GM06990 (cell line): ENCODE measurements around the gene TNIK.

Experiments
- DNase-seq: peaks from one replicate; pipeline ENCODE4 v3.0.0-alpha.2; 2011; ENCODE audit not compliant: insufficient read length; ENCODE audit errors: extremely low read depth
- H3K27me3 ChIP-seq: replicated peaks from 2 replicates; pipeline ENCODE4 v1.6.0; 2011; ENCODE audit warnings: low read length; ENCODE audit not compliant: control insufficient read depth, insufficient read depth
- H3K36me3 ChIP-seq: 2 replicates; pipeline ENCODE4 v1.5.1; 2011; ENCODE audit warnings: low read length; ENCODE audit not compliant: control insufficient read depth, insufficient read depth
- H3K4me3 ChIP-seq: replicated peaks from 2 replicates; pipeline ENCODE4 v1.5.1; 2011; ENCODE audit warnings: low read depth, mild to moderate bottlenecking, control low read depth, low read length
- CTCF ChIP-seq: IDR thresholded peaks from 2 replicates; pipeline ENCODE4 v1.5.1; 2011; ENCODE audit warnings: low read length, control low read depth, mild to moderate bottlenecking, inconsistent platforms; ENCODE audit not compliant: insufficient read depth, poor library complexity, severe bottlenecking

TNIK gene

GRCh38 chr3:171099911-171100310 is 360.3 kb downstream of the TNIK start:
- no peak for DNase-seq
- no peaks in the 10 kb centered on the region for H3K27me3 ChIP-seq
- H3K4me3 ChIP-seq, result no peak overlapping the region
- TF ChIP-seq CTCF, result no peak
- H3K36me3 ChIP-seq, result peaks cover 6% of the 10 kb centered on the region

GRCh38 chr3:171095063-171095462 is 365.1 kb downstream of the TNIK start:
- Histone ChIP-seq H3K27me3 (no peaks in the 10 kb centered on the region), H3K36me3 (peaks cover 8% of the 10 kb centered on the region), H3K4me3 (no peak overlapping the region)
- no peak for DNase-seq
- TF ChIP-seq CTCF, result no peak

GRCh38 chr3:171094411-171094810 is 365.8 kb downstream of the TNIK start:
- Histone ChIP-seq H3K4me3 (no peak overlapping the region), H3K27me3 (no peaks in the 10 kb centered on the region), H3K36me3 (peaks cover 9% of the 10 kb centered on the region)
- no peak for TF ChIP-seq CTCF
- DNase-seq, result no peak

- Histone ChIP-seq H3K4me3 (no peak overlapping the region), H3K36me3 (peaks cover 13% of the 10 kb centered on the region), H3K27me3 (no peaks in the 10 kb centered on the region)
- no peak for DNase-seq
- TF ChIP-seq CTCF, result no peak
Measured at GRCh38 chr3:171093462-171093861, 366.7 kb downstream of the TNIK start.

DNA sequence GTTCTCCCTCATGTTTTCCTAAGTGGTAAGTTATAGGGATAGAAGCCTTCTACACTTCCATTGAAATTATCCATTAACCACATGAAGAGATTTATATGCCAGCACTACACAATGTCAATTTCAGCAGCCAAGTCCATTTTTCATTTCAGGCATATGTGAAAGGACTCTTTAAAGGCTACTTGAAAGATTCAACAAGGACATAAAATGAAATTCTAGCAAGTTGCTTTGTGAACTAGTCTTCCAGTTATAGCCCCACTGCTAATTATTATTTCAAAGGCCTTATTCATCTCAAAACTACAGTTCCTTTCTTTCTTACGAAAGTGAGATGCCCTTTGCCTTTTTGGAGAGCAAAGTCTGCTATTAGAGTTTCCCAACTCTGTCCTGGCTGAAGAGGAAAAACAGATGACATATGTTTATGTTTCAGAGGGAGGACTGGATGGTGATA is 367.7 kb downstream of the TNIK start:
- no peaks in the 10 kb centered on the region for H3K27me3 ChIP-seq
- TF ChIP-seq CTCF, result no peak
- no peak overlapping the region for H3K4me3 ChIP-seq
- H3K36me3 ChIP-seq, result peaks cover 13% of the 10 kb centered on the region
- DNase-seq, result no peak

DNA sequence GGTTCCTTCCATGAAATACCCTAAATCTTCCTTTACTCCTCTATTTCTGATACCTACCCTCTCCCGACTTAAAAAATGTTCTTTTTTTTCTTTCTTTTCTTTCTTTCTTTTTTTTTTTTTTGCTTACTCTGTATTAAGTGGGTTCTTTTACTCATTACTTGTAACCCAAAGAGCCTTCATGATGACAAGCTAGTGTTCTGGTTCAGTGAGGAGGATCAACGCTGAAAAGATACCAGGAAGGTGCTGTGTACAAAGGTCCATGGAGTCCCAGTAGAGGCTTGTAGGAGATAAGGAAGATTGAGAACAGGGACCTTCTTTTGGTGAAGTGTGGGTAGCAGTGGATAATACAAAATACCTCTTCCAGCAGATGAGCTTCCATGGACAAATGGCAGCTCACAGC is 369.9 kb downstream of the TNIK start:
- no peak for TF ChIP-seq CTCF
- no peak for DNase-seq
- Histone ChIP-seq H3K36me3 (peaks cover 16% of the 10 kb centered on the region), H3K27me3 (no peaks in the 10 kb centered on the region), H3K4me3 (no peak overlapping the region)
